ENCODE data around the gene PPP1R3D. TPM values are rescaled to one million over a fixed set of nuclear protein-coding genes. Genes with fewer than 3 reads are reported as not detected.

The PPP1R3D gene
- total RNA-seq, 1 experiment from 2014 or later = 3.1 TPM

- Histone ChIP-seq H2BK20ac (ENCODE audit: low read depth, low read length, poor library complexity, severe bottlenecking) (no peak overlapping the region), H3K56ac (ENCODE audit: insufficient read length, low read depth, low read length) (no peak overlapping the region), H4K20me1 (ENCODE audit: control insufficient read depth, insufficient read depth, insufficient read length) (no peaks in the 10 kb centered on the region), H3K9ac (ENCODE audit: extremely low read depth, insufficient read length, low read length) (peak overlapping the region; percentile 75), H4K8ac (replicated peaks; ENCODE audit: insufficient read length, low read depth, low read length) (no peak overlapping the region), H3K23me2 (ENCODE audit: insufficient read length, low read depth, low read length, poor library complexity, severe bottlenecking) (peaks cover 4% of the 10 kb centered on the region), H3K4me1 (ENCODE audit: insufficient read depth, low read length) (no peaks in the 10 kb centered on the region), H3K18ac (ENCODE audit: insufficient read length, low read depth, low read length) (no peak overlapping the region), H3K14ac (ENCODE audit: insufficient read depth, low read length) (peak overlapping the region; percentile 75; the same call in 1 of the 2 replicates), H3K23ac (ENCODE audit: insufficient read length, low read depth, low read length) (no peak overlapping the region), H3K27ac (ENCODE audit: insufficient read length, low read depth, low read length) (no peak overlapping the region), H2AFZ (ENCODE audit: low read length) (peak overlapping the region; percentile 11), H2BK12ac (ENCODE audit: insufficient read length, low read depth, low read length) (no peak overlapping the region), H3K9me3 (ENCODE audit: control insufficient read depth, low read depth, low read length) (no peaks in the 10 kb centered on the region), H4K91ac (ENCODE audit: insufficient read length, low read depth, low read length) (no peak overlapping the region), H3K79me2 (ENCODE audit: insufficient read depth, low read length) (no peaks in the 10 kb centered on the region), H3K4me2 (ENCODE audit: insufficient read depth, insufficient read length, low read length) (peak overlapping the region; percentile 67), H3T11ph (ENCODE audit: low read length) (no peak overlapping the region), H2BK15ac (ENCODE audit: low read depth, low read length) (no peak overlapping the region), H3K79me1 (ENCODE audit: insufficient read depth, low read depth, low read length, poor library complexity, severe bottlenecking) (no peaks in the 10 kb centered on the region), H2BK120ac (ENCODE audit: low read depth, low read length, poor library complexity, severe bottlenecking) (no peak overlapping the region), H4K5ac (ENCODE audit: insufficient read length, low read depth, low read length) (no peak overlapping the region), H3K4ac (ENCODE audit: low read depth, low read length) (no peak overlapping the region), H3K27me3 (ENCODE audit: insufficient read depth, low read length) (peaks cover 7% of the 10 kb centered on the region; the same call in 1 of the 2 replicates), H2AK5ac (ENCODE audit: insufficient read length, low read length) (no peak overlapping the region), H2BK5ac (ENCODE audit: insufficient read length, low read length) (no peak overlapping the region)
- peaks cover 22% of the 10 kb centered on the region for H3K27me3 Mint-ChIP-seq (ENCODE audit: low read depth)
- TF ChIP-seq CTCF (conservative IDR thresholded peaks at IDR 0.05) = no peak
- H3K36me3 Mint-ChIP-seq (ENCODE audit: insufficient read depth in 1 of 3, low read depth in 3 of 3) = peaks cover 13 to 27% (median 24%) of the 10 kb centered on the region in 3 experiments
- WGBS (ENCODE audit: extremely low coverage, insufficient read length, low lambda C conversion rate) = no CpG with 5 or more reads among the region's 4 CpGs
- peaks cover 17 to 20% of the 10 kb centered on the region in 2 experiments for H3K4me1 Mint-ChIP-seq
- no peak for DNase-seq
- H3K9me3 Mint-ChIP-seq = peaks cover 6% of the 10 kb centered on the region in 2 experiments; a peak in 3 of 5 replicates
- H3K27ac Mint-ChIP-seq = peak overlapping the region in 2 of 3 experiments; percentile 96 to 99; a peak in 4 of 7 replicates
- peak overlapping the region; percentile 84 to 94 for H3K4me3 Mint-ChIP-seq
These were observed 820 bp upstream of the PPP1R3D start for GRCh38 chr20:59940956-59941294.

Data from H9 (cell line).